Measurements from ENCODE around the gene ADGRE2.
"Not testable (repeated sequence)": the region's sequence is repeated elsewhere in the genome, so short reads cannot be mapped to it uniquely, and the experiment has no call there.

DNA sequence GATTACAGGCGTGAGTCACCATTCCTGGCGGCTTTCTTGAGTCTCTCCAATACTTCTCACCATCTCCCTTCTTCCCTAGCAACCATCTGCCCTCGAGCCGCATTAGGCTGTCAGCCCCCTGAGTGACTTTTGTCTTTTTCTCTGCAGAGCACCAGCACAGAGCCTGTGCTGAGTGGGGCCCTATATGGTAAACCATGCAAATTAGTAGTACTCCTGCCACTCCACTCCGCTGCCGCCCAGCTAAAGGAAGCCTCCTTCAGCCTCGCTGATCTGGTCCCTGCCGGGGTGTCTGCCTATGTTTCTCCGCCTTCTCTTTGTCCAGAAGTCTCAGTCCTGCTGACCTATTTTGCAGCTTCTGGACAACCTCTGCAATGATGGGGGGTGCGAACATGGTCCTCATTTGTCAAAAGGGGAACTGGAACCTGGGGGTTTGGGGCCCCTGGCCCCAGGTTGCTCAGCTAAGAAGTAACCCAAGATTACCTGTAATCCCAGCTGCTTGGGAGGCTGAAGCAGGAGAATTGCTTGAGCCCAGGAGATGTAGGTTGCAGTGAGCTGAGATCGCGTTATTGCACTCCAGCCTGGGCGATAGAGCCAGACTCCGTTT lies 2.4 kb upstream of the ADGRE2 start:
- TF ChIP-seq, protein P1, sequence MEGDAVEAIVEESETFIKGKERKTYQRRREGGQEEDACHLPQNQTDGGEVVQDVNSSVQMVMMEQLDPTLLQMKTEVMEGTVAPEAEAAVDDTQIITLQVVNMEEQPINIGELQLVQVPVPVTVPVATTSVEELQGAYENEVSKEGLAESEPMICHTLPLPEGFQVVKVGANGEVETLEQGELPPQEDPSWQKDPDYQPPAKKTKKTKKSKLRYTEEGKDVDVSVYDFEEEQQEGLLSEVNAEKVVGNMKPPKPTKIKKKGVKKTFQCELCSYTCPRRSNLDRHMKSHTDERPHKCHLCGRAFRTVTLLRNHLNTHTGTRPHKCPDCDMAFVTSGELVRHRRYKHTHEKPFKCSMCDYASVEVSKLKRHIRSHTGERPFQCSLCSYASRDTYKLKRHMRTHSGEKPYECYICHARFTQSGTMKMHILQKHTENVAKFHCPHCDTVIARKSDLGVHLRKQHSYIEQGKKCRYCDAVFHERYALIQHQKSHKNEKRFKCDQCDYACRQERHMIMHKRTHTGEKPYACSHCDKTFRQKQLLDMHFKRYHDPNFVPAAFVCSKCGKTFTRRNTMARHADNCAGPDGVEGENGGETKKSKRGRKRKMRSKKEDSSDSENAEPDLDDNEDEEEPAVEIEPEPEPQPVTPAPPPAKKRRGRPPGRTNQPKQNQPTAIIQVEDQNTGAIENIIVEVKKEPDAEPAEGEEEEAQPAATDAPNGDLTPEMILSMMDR (IDR thresholded peaks at IDR 0.05 in 4 of 5, conservative IDR thresholded peaks at IDR 0.05 in 1 of 5) = not testable (repeated sequence)
- not testable (repeated sequence) for TF ChIP-seq POLR2A (IDR thresholded peaks at IDR 0.05)

Measured in gastrocnemius medialis (tissue), 4 donors.